HTR-8/SVneo (cell line): ENCODE data around the gene PLXDC2.

Experiments used
- DNase-seq: peaks from one replicate; pipeline ENCODE4 v3.0.0; 2011; ENCODE audit warnings: low spot score, mixed read lengths; ENCODE audit not compliant: insufficient read length
- FAIRE-seq: peaks from 2 replicates; lab custom pipeline; 2011; peaks lifted over from hg19 to GRCh38; lab: Jason Lieb, UNC

Gene PLXDC2

DNA sequence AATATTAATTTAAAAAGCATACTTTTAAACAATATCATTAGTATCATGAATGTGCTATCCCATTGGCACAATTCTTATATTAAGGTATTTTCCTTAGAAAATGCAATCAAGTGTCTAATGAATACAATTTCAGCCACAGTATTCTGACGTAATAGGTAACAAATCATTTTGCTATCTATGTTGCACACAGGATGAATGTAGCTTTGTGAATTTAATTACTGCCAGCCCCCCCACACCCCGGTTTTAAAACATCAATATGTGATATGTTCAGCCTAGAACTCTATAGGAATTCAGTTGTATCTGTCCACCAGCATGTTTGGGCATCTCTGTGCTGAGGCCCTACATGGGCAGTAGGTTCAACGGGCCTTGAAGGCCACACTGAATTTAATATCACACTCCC, 274.6 kb downstream of the PLXDC2 start:
- DNase-seq (no peak), FAIRE-seq (no peak)

GRCh38 chr10:20091698-20092097, 275.5 kb downstream of the PLXDC2 start:
- FAIRE-seq (no peak), DNase-seq (no peak)

DNA sequence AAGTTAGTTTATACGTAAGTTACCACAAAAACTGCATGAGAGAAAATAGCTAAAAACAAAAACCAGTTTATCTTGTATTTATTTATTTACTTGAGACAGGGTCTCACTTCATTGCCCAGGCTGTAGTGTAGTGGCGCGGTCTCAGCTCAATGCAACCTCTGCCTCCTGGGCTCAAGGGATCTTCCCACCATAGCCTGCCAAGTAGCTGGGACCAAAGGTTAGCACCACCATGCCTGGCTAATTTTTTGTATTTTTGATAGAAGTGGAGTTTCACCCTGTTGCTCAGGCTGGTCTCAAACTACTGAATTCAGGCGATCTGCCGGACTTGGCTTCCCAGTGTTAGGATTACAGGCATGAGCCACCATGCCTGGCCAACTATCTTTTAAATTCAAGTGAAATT, 277.4 kb downstream of the PLXDC2 start:
- DNase-seq (no peak), FAIRE-seq (no peak)

DNA sequence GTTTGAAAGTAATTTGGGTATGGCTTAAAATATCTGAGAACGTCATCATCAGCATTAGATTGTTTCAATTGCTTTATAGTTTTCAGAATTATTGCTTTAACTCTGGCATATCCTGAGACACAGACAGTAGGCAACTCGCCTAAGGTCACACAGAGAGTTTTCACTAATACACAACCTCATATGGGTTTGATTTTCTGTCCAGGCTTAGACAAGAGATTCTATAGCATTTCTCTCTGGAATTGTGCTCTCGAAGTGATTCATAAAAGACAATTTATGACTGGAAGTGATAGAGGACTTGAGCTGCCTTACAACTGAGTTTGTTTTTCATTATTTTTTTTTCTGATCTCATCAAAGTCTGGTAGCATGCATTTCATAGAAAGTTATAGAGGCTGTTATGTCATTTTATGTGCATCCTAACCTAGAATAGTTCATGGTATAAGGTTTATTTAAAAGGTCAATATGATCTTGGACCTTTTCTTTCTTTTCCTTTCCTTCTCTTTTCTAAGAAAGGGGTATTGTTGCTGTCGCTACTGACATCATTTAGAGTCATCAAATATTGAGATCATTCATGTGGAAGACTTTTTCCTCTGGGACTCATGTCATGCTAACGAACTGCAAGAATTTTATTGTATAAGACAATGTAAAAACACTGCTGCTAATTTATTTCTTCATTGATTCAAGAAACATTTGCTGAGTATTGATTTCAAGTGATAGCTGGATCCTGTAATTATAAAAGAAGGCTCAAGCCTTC, 278.2 kb downstream of the PLXDC2 start:
- FAIRE-seq (no peak), DNase-seq (no peak)

GRCh38 chr10:20100171-20100570, 283.9 kb downstream of the PLXDC2 start:
- no peak for FAIRE-seq
- no peak for DNase-seq

GRCh38 chr10:20105236-20105635, 289.0 kb downstream of the PLXDC2 start:
- DNase-seq: no peak
- no peak for FAIRE-seq

- DNase-seq (no peak), FAIRE-seq (no peak)
Measured at GRCh38 chr10:20105931-20106330, 289.7 kb downstream of the PLXDC2 start.

DNA sequence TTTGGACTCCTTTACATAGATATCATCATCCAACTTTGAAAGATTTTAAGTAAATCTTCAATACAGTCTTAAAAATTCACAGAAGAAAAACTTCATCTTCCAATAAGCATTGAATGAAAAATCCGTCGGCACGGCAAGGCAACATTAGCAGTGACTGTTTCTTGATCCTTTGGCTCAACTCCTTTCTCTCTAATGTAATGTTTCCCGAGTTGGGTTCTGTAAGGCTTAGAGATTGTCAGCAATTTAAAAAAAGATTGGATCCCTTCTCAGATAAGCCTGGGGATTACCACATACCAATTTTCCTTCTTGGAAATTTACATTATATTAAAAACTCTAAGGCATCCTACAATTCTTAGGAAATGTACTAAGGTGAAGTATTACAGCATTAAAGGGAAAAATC, 291.8 kb downstream of the PLXDC2 start:
- DNase-seq (no peak), FAIRE-seq (no peak)

DNA sequence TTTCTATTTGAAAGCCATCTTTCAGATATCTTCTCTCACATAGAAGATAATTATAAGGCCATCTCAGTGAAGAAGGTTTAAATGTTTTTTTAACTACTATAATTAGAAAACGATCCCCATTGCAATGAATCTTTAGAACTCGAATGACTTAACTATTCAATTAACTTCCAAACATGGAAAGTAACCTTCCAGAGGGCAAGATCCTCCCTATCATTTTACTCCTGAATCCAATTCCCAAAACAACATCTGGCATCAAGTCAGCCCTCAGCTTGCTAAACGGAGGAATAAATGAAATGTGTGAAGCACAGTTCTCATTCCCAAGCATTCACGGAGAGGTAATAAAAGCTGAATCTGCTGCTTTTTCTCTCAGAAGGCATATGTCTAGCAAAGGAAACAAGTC, 293.4 kb downstream of the PLXDC2 start:
- DNase-seq: no peak
- no peak for FAIRE-seq

DNA sequence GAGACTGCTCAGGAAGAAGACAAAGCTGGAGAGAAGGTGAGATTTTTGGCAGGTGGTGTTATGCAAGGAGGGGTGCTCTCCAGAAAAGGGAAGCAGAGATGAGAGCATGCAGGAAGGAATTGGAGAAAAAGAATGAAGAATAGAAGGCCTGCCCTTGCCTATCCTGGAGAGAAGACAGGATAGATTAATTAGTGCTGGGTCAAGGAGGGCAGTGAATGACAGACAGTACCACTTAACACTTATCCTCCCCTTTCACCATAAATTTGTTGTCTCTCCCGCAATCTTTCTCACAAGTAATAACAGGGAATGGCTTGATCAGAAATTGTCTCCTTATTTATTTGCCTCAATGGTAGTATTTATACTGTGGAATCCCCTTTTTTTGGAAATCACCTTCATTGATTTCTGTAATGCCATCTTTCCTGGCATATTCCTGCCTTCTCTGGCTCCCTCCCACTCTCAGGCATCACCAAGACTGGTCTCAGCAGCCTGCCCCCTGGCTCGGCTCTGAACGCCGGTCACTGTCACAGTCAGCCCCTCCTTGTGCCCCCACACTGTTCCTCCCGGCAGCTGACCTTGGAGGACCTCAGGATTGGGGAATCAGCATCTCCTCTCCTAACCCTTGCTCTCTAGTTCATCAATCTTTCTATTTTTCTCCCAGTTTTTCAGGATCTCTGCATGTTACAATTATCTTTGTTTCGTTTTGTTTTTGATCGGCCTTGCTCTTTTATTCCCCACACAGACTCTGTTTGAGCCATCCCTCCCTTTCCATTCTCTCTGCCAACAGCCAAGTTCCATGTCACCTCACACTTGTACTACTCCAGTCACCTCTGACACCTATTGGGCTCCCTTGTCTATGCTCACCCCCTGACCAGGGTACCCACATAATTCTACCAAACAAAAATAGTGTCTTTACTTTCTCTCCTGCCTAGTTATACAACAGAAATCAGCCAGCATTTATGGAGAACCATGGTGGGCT, 294.2 kb downstream of the PLXDC2 start:
- FAIRE-seq (no peak), DNase-seq (no peak)

DNA sequence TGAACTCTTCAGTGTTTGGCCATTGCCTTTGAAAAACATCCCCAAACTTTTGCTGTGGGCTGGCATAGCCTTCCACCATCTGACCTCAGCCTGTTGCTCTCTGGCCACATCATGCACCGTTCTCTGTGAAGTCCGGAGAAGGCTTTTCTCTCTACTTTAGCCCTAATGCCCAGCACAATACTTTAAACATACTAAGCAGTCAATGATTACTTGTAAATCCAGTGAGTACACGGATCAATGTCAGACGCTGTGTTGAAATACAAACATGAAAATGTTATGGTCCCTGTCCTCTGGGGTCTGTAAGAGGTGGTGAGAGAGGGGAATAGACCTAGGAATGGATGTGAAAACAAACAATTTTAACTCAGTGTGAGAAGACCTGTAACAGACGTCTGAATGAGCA, 297.9 kb downstream of the PLXDC2 start:
- DNase-seq (no peak), FAIRE-seq (no peak)

- FAIRE-seq (no peak), DNase-seq (no peak)
Measured at GRCh38 chr10:20115894-20116293, 299.7 kb downstream of the PLXDC2 start.

GRCh38 chr10:20117471-20117870, 301.2 kb downstream of the PLXDC2 start:
- DNase-seq (no peak), FAIRE-seq (no peak)

GRCh38 chr10:20118119-20118518, 301.9 kb downstream of the PLXDC2 start:
- no peak for DNase-seq
- FAIRE-seq: no peak

- DNase-seq (no peak), FAIRE-seq (no peak)
Measured at GRCh38 chr10:20128811-20129210, 312.6 kb downstream of the PLXDC2 start.

GRCh38 chr10:20132816-20133215, 316.6 kb downstream of the PLXDC2 start:
- FAIRE-seq: no peak

DNA sequence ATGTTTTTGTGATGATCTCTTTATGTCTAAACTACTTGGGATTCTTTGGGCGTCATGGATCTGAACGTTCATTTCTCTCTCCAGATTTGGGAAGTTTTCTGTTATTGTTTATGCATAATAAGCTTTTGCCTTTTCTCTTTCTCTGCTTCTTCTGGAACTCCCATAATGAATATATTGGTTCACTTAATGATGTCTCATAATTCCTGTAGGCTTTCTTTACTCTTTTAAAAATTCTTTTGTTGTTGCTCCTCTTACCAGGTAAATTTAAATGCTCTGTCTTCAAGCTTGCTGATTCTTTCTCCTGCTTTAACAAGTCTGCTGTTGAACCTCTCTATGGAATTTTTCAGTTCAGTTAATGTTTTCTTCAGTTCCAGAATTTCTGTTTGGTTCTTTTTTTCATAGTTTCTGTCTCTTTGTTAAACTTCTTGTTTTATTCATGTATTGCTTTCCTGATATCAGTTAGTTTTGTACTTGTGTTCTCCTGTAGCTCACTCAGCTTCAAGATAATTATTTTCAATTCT, 317.5 kb downstream of the PLXDC2 start:
- no peak for FAIRE-seq
- no peak for DNase-seq

More at GRCh38 chr10:20132816-20133215, 316.6 kb downstream of the PLXDC2 start:
- DNase-seq: no peak

DNA sequence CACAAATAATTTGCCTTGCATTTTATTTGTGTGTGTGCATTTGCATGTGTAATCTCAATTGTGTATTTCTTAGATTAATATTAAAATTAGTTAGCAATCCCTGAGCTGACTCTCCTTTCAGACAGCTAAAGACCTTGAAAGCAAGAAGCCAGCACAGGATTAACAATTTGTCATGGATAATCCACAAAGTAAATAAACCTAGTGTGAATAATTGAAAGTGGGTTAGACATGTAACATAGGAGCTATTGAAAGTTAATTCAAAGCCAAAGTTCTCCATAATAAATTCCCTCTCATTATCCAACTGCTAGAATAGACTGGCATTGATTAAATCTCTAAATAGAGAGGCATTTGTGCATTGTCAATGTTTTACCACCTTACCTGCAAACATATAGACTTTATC, 326.1 kb downstream of the PLXDC2 start:
- DNase-seq (no peak), FAIRE-seq (no peak)

DNA sequence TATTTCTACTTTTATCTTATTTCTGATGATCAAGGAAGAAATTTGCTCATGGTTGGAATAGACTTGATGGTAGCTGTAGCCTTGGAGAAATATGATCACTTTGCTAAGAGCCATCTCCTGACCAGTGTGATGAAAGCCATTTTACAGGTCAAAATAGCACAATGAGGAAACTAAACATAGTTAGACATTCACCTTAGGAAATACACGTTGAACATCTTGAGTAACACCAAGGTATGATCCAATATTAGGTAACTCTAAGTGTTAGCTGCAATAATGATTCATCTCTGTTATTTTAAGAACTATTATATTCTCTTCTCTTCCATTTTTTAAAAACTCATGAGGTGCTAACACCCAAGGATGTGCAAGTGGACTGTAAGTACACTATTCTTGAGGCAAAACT, 328.0 kb downstream of the PLXDC2 start:
- no peak for FAIRE-seq
- no peak for DNase-seq

GRCh38 chr10:20146004-20146403, 329.8 kb downstream of the PLXDC2 start:
- no peak for FAIRE-seq
- DNase-seq: no peak

DNA sequence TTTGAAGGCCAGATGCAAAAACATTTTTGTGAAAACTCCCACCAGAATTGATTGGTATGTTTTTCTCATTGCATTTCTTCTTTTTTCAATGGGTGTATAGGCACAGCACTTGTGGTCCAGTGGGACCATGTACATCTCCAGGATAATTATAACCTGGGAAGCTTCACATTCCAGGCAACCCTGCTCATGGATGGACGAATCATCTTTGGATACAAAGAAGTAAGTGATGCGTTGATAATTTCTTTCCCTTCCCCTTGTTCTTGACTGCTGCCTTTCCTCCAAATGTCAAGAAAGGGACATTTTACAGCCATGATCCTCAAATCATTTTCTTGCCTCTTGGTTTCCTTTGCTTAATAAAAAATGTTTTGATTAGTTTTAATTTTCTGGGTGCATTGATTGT, 331.5 kb downstream of the PLXDC2 start:
- FAIRE-seq: no peak
- no peak for DNase-seq
